Measurements from ENCODE around the gene CNOT4.
"Not testable (repeated sequence)": the region's sequence is repeated elsewhere in the genome, so short reads cannot be mapped to it uniquely, and the experiment has no call there.

CNOT4 gene

DNA sequence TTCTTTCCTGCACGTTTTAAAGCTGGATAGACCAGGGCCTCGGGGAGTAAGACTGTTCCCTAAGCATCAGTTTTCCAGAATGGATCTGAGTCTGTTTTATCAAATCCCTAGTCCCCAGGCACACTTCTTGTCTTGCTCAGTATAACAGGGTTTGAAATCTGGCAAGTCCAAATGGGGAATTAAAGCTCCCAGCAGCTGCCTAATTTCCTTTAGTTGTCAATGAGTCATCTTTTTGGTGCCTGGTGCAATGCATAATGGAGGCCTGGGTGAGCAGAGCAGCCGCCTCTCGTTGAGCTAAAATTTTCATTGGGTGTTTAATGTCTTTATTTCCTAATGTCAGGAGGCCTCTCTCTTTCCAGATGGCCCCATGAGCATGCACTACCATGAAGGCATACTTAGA lies 188.3 kb downstream of the CNOT4 start:
- DNase-seq (ENCODE audit: low read depth), result peak; percentile 31
- H3K4me3 ChIP-seq (ENCODE audit: low read length), result no peak overlapping the region
- TF ChIP-seq, protein P1, sequence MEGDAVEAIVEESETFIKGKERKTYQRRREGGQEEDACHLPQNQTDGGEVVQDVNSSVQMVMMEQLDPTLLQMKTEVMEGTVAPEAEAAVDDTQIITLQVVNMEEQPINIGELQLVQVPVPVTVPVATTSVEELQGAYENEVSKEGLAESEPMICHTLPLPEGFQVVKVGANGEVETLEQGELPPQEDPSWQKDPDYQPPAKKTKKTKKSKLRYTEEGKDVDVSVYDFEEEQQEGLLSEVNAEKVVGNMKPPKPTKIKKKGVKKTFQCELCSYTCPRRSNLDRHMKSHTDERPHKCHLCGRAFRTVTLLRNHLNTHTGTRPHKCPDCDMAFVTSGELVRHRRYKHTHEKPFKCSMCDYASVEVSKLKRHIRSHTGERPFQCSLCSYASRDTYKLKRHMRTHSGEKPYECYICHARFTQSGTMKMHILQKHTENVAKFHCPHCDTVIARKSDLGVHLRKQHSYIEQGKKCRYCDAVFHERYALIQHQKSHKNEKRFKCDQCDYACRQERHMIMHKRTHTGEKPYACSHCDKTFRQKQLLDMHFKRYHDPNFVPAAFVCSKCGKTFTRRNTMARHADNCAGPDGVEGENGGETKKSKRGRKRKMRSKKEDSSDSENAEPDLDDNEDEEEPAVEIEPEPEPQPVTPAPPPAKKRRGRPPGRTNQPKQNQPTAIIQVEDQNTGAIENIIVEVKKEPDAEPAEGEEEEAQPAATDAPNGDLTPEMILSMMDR (conservative IDR thresholded peaks at IDR 0.05; ENCODE audit: low read length), result no peak

DNA sequence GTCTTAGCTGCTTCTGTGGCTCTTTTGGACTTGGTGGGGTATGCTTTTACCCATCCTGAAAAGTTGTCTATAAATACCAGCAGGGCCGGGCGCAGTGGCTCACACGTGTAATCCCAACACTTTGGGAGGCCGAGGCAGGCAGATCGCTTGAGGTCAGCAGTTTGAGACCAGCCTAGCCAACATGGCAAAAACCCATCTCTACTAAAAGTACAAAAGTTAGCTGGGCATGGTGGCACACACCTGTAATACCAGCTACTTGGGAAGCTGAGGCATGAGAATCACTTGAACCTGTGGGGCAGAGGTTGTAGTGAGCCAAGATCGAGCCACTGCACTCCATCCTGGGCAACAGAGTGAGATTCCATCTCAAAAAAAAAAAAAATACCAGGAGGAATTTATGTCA lies 188.9 kb downstream of the CNOT4 start:
- DNase-seq (ENCODE audit: low read depth); H3K4me3 ChIP-seq (ENCODE audit: low read length): not testable (repeated sequence)

DNA sequence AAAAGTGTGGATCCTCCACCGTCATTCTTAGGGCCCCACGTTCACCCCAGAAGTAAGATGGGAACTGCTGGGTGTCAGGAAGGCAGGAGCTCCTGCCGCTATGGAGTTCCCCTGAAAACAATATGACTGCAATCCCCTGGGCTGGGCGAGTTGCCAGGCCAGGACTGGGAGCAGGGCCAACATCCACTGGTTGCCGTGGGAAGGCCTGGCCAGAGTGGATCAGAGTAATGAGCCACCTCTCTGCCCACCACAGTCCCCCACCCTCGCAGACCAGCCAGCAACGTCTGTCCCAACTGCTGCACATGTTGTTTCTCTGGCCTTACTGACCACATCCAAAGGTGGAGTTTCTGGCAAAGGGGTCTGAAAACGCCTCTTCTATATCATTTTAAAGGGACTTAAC lies 189.6 kb downstream of the CNOT4 start:
- TF ChIP-seq, protein P1 (conservative IDR thresholded peaks at IDR 0.05; ENCODE audit: low read length), result no peak

DNA sequence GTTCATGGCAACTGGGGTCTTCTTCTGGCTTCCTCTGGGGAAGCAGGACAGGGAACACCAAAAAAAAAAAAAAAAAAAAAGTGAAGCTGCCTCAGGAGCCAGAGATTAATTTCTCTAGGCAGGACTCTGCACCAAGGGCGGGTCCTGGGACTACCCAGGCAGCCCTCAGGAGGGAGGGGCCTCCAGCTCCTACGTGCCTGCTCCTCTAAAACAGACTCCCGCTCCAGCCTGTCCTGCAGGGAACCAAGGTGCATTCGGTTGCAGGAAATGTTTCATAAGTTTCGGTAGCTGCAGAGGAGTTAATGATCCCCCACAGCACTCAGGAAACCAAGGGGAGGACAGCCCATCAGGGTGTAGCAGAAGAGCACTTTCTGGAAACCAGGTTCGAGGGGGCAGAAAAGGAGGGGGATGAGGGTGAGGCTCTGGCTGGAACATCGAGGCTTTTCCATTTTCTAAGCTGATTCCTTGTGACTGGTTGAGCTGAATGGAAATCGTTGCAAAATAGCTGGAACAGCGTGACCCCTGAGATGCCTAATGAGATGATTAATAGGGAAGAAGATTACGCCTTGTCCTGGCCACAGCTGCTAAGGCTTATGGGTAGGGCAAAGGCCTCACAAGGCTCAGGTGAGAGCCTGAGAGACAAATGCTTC lies 192.1 kb downstream of the CNOT4 start:
- TF ChIP-seq, protein P1 (conservative IDR thresholded peaks at IDR 0.05; ENCODE audit: low read length), result no peak
- no peak overlapping the region for H3K4me3 ChIP-seq (ENCODE audit: low read length)
- DNase-seq (ENCODE audit: low read depth), result no peak

More for the DNA sequence above, 189.6 kb downstream of the CNOT4 start:
- no peak overlapping the region for H3K4me3 ChIP-seq (ENCODE audit: low read length)
- DNase-seq (ENCODE audit: low read depth), result peak; percentile 54

DNA sequence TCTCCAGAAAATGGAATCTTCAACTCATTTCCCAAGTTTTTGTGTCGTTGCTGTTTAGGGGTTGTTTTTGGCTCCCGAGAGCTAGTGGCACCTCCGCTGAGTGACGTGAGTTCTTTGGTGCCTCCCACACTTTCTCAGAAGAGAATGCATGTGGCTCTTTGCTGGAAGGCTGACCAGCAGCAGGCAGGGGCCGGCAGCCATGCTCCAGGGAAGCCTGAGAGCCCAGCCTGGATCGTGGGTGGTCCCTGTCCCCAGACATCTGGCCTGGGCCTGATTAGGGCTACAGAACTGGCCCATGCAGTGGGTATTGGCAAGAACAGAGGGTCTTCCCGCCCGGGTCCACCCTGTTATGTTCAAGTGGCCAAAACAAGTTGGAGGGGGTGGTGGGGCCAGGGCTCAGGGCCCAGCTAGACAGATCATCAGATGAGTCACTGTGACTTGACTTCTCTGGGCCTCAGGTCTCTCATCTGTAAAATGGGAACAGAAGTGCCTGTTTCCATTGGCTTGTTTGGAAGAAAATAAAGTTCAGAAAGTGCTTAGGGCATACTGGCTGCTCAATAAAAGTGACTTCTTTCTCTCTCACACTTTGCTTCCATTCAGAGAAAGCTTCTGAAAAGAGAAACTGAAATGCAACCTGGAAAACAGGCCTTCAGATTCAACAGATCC lies 193.1 kb downstream of the CNOT4 start:
- TF ChIP-seq, protein P1 (conservative IDR thresholded peaks at IDR 0.05; ENCODE audit: low read length), result no peak
- DNase-seq (ENCODE audit: low read depth), result no peak

DNA sequence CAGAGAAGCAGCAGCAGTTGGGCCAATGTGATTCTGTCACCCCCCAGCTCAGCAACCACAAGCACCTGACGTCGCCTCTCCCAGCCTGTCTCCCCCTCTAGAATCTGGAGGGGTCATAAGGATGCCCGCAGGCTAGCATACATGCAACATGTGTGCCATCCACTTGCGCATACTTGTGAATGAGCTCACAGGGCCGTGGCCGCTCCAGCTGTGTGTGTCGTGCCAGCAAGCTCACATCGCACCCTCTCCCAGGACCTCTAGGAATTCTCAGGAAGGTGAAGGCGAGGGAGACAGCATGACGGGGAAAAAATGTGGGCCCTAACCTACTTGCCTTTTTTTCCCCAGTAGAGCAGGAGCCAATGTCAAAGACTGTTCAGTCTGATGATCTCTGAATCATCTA lies 195.9 kb downstream of the CNOT4 start:
- H3K4me3 ChIP-seq (ENCODE audit: low read length), result no peak overlapping the region
- TF ChIP-seq, protein P1 (conservative IDR thresholded peaks at IDR 0.05; ENCODE audit: low read length), result no peak
- DNase-seq (ENCODE audit: low read depth), result no peak

More for the DNA sequence above, 193.1 kb downstream of the CNOT4 start:
- H3K4me3 ChIP-seq (ENCODE audit: low read length), result no peak overlapping the region
